Gastrocnemius medialis (tissue), 4 donors: ENCODE results near the gene ZNF750. TPM values are rescaled to one million over a fixed set of nuclear protein-coding genes. Genes with fewer than 3 reads are reported as not detected.

Experiments used
- ATAC-seq, 2 donors: fragments of 150-250 bp; one replicate each; pipeline ENCODE4 v1.9.1; 2016
- DNase-seq, 2 donors: peaks; one replicate each; pipeline ENCODE4 v3.0.0-alpha.2; 2019
- H3K27ac ChIP-seq, 4 donors: fragments of 200-600 bp; sonication (generic); 1 replicate in 1 of 4; 2 replicates in 3 of 4; pipeline ENCODE4 v1.5.1; 2016 to 2018; ENCODE audit warnings: mild to moderate bottlenecking in 2 of 4, moderate library complexity in 1 of 4
- H3K27me3 ChIP-seq, 3 donors: fragments of 200-600 bp; sonication (generic) in 2 of 3; 1 replicate in 1 of 3; 2 replicates in 2 of 3; pipeline versions ENCODE4 v1.5.1 to v1.6.0; 2016 to 2019; ENCODE audit warnings: mild to moderate bottlenecking in 1 of 3, moderate library complexity in 1 of 3
- H3K36me3 ChIP-seq, 2 donors: fragments of 200-600 bp; sonication (generic) in 1 of 2; one replicate each; pipeline ENCODE4 v1.5.1; 2017 to 2018
- H3K4me1 ChIP-seq, 2 donors: fragments of 200-600 bp; sonication (generic) in 1 of 2; one replicate each; pipeline ENCODE4 v1.5.1; 2016 to 2017; ENCODE audit warnings: mild to moderate bottlenecking in 2 of 2
- H3K4me3 ChIP-seq, 4 donors: fragments of 200-600 bp; sonication (generic) in 3 of 4; 1 replicate in 1 of 4; 2 replicates in 3 of 4; pipeline ENCODE4 v1.5.1; 2016 to 2019; ENCODE audit warnings: mild to moderate bottlenecking in 2 of 4
- H3K9me3 ChIP-seq, 3 donors: fragments of 200-600 bp; sonication (generic) in 2 of 3; 1 replicate in 1 of 3; 2 replicates in 2 of 3; pipeline ENCODE4 v1.5.1; 2016 to 2019
- POLR2A ChIP-seq, 2 donors: fragments of 450-650 bp; IDR thresholded peaks; one replicate each; pipeline ENCODE4 v1.6.1; 2017; ENCODE audit warnings: antibody characterized with exemption in 2 of 2, mild to moderate bottlenecking in 2 of 2, moderate library complexity in 2 of 2
- in situ Hi-C, 4 donors: fragments of 200-750 bp; cut with MboI; loops; one replicate each; pipeline versions ENCODE4 v1.15.0 to v1.8.0; 2017; ENCODE audit warnings: low sequenced_read_pairs in 4 of 4
- intact Hi-C: fragments of 100-400 bp; cut with DNase I; formaldehyde crosslinking; loops from one replicate; pipeline ENCODE4 v1.15.1; 2023; ENCODE audit warnings: low total_unique reads
- total RNA-seq, 4 donors: library from RNA; depleted of rRNA; stranded (reverse); fragments of >200 nt; gene quantifications; one replicate each; pipeline versions ENCODE4 v1.1.0 to v1.2.3, GENCODE V29; 2016
- TF ChIP-seq, protein P1 (sequence below), 5 experiments: fragments of 450-650 bp in 3 of 5; fragments of 200-600 bp in 2 of 5; sonication (generic) in 2 of 5; IDR thresholded peaks in 4 of 5; conservative IDR thresholded peaks in 1 of 5; 1 replicate in 4 of 5; 2 replicates in 1 of 5; pipeline ENCODE4 v1.5.1; 2016 to 2019; ENCODE audit warnings: antibody characterized with exemption in 5 of 5, mild to moderate bottlenecking in 3 of 5, moderate library complexity in 3 of 5

Gene ZNF750
- total RNA-seq, 4 donors from 2014 or later = 2.5 to 17.8 (median 11.7) TPM

- in situ Hi-C loops = no loop called here
- DNase-seq (no peak), ATAC-seq (no peak)
- TF ChIP-seq, protein P1, sequence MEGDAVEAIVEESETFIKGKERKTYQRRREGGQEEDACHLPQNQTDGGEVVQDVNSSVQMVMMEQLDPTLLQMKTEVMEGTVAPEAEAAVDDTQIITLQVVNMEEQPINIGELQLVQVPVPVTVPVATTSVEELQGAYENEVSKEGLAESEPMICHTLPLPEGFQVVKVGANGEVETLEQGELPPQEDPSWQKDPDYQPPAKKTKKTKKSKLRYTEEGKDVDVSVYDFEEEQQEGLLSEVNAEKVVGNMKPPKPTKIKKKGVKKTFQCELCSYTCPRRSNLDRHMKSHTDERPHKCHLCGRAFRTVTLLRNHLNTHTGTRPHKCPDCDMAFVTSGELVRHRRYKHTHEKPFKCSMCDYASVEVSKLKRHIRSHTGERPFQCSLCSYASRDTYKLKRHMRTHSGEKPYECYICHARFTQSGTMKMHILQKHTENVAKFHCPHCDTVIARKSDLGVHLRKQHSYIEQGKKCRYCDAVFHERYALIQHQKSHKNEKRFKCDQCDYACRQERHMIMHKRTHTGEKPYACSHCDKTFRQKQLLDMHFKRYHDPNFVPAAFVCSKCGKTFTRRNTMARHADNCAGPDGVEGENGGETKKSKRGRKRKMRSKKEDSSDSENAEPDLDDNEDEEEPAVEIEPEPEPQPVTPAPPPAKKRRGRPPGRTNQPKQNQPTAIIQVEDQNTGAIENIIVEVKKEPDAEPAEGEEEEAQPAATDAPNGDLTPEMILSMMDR (IDR thresholded peaks at IDR 0.05 in 4 of 5, conservative IDR thresholded peaks at IDR 0.05 in 1 of 5) = no peak
- TF ChIP-seq POLR2A (IDR thresholded peaks at IDR 0.05) = no peak
- Histone ChIP-seq H3K9me3 (no peaks in the 10 kb centered on the region), H3K27ac (no peak overlapping the region), H3K4me3 (no peak overlapping the region), H3K4me1 (peaks cover 19 to 45% of the 10 kb centered on the region in 2 donors), H3K27me3 (no peaks in the 10 kb centered on the region), H3K36me3 (peaks cover 0 to 3% of the 10 kb centered on the region in 2 donors)
- intact Hi-C loops = no loop called here
Measured at GRCh38 chr17:82865274-82865673, 25.5 kb upstream of the ZNF750 start.

- Histone ChIP-seq H3K27ac (peak overlapping the region; percentile 37 to 79 (median 70)), H3K9me3 (no peaks in the 10 kb centered on the region), H3K4me3 (no peak overlapping the region), H3K36me3 (no peaks in the 10 kb centered on the region), H3K27me3 (no peaks in the 10 kb centered on the region), H3K4me1 (peaks cover 19 to 49% of the 10 kb centered on the region in 2 donors)
- in situ Hi-C loops (no loop called here), intact Hi-C loops (no loop called here)
- TF ChIP-seq, protein P1 (IDR thresholded peaks at IDR 0.05 in 4 of 5, conservative IDR thresholded peaks at IDR 0.05 in 1 of 5) = no peak
- TF ChIP-seq POLR2A (IDR thresholded peaks at IDR 0.05) = no peak
- ATAC-seq = no peak
- DNase-seq = no peak
Measured at GRCh38 chr17:82864713-82865248, 25.0 kb upstream of the ZNF750 start.

DNA sequence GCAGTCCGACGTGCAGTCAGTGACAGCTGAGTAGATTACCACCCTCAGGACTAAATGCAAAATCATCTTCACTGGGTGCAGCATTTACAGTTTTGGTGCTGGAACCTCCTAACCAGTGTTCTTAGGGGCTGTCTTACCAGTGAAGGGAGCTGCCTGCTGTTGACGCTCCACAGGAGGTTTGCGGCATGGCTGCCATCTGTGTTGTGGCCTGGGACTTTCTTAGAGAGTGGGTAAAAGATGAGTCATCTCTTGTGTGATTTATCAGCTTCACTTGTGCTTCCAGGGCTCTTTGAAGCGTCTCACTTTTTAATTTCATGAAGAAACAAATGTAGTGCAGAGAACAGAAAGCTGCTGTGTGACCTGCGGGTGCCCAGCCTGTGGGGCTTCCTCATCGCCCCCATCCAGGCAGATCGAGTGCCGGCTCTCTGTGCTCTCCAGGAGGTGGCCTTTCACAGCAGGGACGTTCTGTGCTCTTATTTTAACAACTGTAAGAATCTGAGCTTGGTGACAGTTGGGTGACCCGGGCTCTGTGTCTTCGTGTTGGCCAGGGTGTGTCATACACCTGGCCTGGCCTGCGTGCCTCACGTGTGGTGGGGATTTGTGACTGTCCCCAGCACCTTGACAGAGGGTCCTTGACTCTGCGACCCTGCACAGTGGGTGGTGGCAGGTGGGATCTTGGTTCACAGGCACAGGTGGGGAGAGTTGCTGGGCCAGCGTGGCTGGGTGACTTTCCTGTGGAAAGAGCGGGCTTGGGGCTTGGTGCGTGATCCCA is 24.3 kb upstream of the ZNF750 start:
- H3K27me3 ChIP-seq = no peaks in the 10 kb centered on the region
- TF ChIP-seq POLR2A (IDR thresholded peaks at IDR 0.05) = no peak
- TF ChIP-seq, protein P1 (IDR thresholded peaks at IDR 0.05 in 4 of 5, conservative IDR thresholded peaks at IDR 0.05 in 1 of 5) = no peak
- H3K9me3 ChIP-seq = no peaks in the 10 kb centered on the region
- peak; percentile 61 to 84 for DNase-seq
- in situ Hi-C loops (no loop called here), intact Hi-C loops (no loop called here)
- no peaks in the 10 kb centered on the region for H3K36me3 ChIP-seq
- H3K4me3 ChIP-seq = no peak overlapping the region
- ATAC-seq = peak; percentile 83 to 85
- peaks cover 25 to 55% of the 10 kb centered on the region in 2 donors for H3K4me1 ChIP-seq
- H3K27ac ChIP-seq = peak overlapping the region; percentile 37 to 79 (median 70)

DNA sequence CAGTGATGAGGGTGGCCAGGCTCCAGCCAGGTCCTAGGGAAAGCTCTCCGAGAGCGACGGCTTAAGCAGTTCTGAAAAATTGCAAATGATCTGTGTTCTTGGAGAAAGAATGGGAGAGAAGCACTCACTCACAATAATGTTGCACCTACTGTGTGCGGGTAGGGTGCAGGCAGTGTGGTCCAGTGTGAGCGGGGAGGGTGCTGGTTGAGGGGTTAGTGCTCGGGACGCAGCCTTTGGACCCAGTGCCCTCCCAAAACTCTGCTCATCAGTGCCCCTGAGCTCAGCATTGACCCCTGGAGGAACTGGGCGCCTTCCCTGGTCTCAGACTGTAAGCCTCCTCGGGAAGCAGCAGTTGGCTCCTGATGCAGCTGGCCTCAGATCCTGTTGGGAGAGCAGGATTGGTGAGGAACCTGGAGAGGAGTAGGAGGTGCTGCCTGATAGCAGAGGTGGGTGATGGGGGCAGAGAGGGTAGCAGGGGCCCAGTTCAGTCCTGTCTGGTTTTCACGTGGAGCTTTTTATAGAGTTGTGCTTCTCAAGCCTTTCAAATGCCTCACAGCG is 23.6 kb upstream of the ZNF750 start:
- Histone ChIP-seq H3K27ac (peak overlapping the region in 3 of 4 donors; percentile 64 to 79 (median 75)), H3K9me3 (no peaks in the 10 kb centered on the region), H3K4me1 (peaks cover 25 to 55% of the 10 kb centered on the region in 2 donors), H3K4me3 (no peak overlapping the region), H3K27me3 (no peaks in the 10 kb centered on the region), H3K36me3 (no peaks in the 10 kb centered on the region)
- ATAC-seq (no peak), DNase-seq (no peak)
- in situ Hi-C loops (no loop called here), intact Hi-C loops (no loop called here)
- no peak for TF ChIP-seq POLR2A (IDR thresholded peaks at IDR 0.05)
- TF ChIP-seq, protein P1 (IDR thresholded peaks at IDR 0.05 in 4 of 5, conservative IDR thresholded peaks at IDR 0.05 in 1 of 5) = no peak
